ENCODE measurements around the gene HDGFL1.
A peak's percentile ranks its signal among the peaks of the same experiment; 100 is the strongest.

The HDGFL1 gene

GRCh38 chr6:22590423-22590822 is 21.1 kb downstream of the HDGFL1 start:
- ATAC-seq: no peak
- TF ChIP-seq CSDC2 (CRISPR knock-in tag; IDR thresholded peaks at IDR 0.05) (no peak), BACH2 (CRISPR knock-in tag; IDR thresholded peaks at IDR 0.05; ENCODE audit: borderline replicate concordance) (no peak), GLIS3 (CRISPR knock-in tag; IDR thresholded peaks at IDR 0.05) (0 out of 2 replicates have a peak, but pooled peaks have one; percentile 82), TCF4 (CRISPR knock-in tag; IDR thresholded peaks at IDR 0.05; ENCODE audit: borderline replicate concordance) (peak; percentile 92), ARNTL (CRISPR knock-in tag; IDR thresholded peaks at IDR 0.05; ENCODE audit: borderline replicate concordance, low read depth) (peak; percentile 31; the same call in 1 of the 2 replicates), ISL1 (CRISPR knock-in tag; IDR thresholded peaks at IDR 0.05) (peak; percentile 89), SNAI2 (CRISPR knock-in tag; IDR thresholded peaks at IDR 0.05) (no peak; the same call in 1 of the 2 replicates)
- TF ChIP-seq, protein P1, sequence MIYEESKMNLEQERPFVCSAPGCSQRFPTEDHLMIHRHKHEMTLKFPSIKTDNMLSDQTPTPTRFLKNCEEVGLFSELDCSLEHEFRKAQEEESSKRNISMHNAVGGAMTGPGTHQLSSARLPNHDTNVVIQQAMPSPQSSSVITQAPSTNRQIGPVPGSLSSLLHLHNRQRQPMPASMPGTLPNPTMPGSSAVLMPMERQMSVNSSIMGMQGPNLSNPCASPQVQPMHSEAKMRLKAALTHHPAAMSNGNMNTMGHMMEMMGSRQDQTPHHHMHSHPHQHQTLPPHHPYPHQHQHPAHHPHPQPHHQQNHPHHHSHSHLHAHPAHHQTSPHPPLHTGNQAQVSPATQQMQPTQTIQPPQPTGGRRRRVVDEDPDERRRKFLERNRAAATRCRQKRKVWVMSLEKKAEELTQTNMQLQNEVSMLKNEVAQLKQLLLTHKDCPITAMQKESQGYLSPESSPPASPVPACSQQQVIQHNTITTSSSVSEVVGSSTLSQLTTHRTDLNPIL (CRISPR knock-in tag; IDR thresholded peaks at IDR 0.05; ENCODE audit: low read depth): peak; percentile 47; the same call in 1 of the 2 replicates
- TF ChIP-seq, protein P2, sequence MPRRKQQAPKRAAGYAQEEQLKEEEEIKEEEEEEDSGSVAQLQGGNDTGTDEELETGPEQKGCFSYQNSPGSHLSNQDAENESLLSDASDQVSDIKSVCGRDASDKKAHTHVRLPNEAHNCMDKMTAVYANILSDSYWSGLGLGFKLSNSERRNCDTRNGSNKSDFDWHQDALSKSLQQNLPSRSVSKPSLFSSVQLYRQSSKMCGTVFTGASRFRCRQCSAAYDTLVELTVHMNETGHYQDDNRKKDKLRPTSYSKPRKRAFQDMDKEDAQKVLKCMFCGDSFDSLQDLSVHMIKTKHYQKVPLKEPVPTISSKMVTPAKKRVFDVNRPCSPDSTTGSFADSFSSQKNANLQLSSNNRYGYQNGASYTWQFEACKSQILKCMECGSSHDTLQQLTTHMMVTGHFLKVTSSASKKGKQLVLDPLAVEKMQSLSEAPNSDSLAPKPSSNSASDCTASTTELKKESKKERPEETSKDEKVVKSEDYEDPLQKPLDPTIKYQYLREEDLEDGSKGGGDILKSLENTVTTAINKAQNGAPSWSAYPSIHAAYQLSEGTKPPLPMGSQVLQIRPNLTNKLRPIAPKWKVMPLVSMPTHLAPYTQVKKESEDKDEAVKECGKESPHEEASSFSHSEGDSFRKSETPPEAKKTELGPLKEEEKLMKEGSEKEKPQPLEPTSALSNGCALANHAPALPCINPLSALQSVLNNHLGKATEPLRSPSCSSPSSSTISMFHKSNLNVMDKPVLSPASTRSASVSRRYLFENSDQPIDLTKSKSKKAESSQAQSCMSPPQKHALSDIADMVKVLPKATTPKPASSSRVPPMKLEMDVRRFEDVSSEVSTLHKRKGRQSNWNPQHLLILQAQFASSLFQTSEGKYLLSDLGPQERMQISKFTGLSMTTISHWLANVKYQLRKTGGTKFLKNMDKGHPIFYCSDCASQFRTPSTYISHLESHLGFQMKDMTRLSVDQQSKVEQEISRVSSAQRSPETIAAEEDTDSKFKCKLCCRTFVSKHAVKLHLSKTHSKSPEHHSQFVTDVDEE (CRISPR knock-in tag; IDR thresholded peaks at IDR 0.05): peak; percentile 96

DNA sequence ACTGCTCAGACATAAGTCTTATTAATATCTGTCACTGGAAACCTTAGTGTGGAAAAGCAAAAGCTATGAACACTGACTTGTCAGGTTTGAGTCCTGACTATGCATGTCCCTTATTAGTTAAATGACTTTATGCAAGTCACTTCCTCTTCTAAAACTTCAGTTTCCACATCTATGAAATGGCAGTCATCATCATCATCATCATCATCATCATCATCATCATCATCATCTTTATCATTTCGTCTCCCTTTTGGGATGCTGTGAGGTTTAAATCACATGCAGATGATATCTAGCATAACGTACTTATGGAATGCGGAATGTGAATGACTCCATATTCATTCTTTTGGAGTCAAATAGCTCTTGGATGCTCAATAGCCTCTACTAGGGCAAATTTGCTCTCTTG is 24.5 kb downstream of the HDGFL1 start:
- no peak for ATAC-seq
- TF ChIP-seq CSRNP3 (CRISPR knock-in tag; IDR thresholded peaks at IDR 0.05): no peak
- no peak for TF ChIP-seq ZFP3 (CRISPR knock-in tag; IDR thresholded peaks at IDR 0.05)
- no peak for TF ChIP-seq OSR1 (CRISPR knock-in tag; IDR thresholded peaks at IDR 0.05)
- no peak for TF ChIP-seq CSDC2 (CRISPR knock-in tag; IDR thresholded peaks at IDR 0.05)
- no peak for TF ChIP-seq BACH2 (CRISPR knock-in tag; IDR thresholded peaks at IDR 0.05; ENCODE audit: borderline replicate concordance)
- TF ChIP-seq ZC3H10 (CRISPR knock-in tag; IDR thresholded peaks at IDR 0.05): no peak
- TF ChIP-seq ZNF70 (CRISPR knock-in tag; IDR thresholded peaks at IDR 0.05): no peak

DNA sequence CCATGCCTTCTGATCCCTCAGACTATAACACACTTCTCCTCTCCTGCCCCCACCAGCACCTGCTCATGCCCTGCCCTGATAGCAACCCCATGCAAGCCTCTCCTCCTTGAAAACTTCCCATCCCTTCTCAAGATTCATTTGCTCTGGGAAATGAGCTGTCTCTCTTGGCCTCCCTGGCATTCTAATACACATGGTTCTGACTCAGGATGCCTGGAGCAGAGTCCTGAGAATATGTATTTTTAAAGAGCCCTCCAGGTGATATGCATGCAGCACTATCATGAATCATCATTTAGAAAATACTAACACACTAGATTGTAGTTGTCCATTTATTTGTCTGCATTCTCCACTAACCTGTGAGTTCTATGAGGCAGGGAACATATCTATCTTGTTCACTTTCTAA is 26.6 kb downstream of the HDGFL1 start:
- TF ChIP-seq ZFP30 (CRISPR knock-in tag; IDR thresholded peaks at IDR 0.05) (no peak), ESRRG (CRISPR knock-in tag; IDR thresholded peaks at IDR 0.05) (no peak), OSR1 (CRISPR knock-in tag; IDR thresholded peaks at IDR 0.05) (no peak), SNAI2 (CRISPR knock-in tag; IDR thresholded peaks at IDR 0.05) (no peak), POU6F1 (CRISPR knock-in tag; IDR thresholded peaks at IDR 0.05; ENCODE audit: borderline replicate concordance, low read depth) (no peak), TCF4 (CRISPR knock-in tag; IDR thresholded peaks at IDR 0.05; ENCODE audit: borderline replicate concordance) (no peak), CSRNP3 (CRISPR knock-in tag; IDR thresholded peaks at IDR 0.05) (no peak), ISL1 (CRISPR knock-in tag; IDR thresholded peaks at IDR 0.05) (no peak), ZNF70 (CRISPR knock-in tag; IDR thresholded peaks at IDR 0.05) (no peak), ZNF8 (CRISPR knock-in tag; IDR thresholded peaks at IDR 0.05) (no peak), ZFP3 (CRISPR knock-in tag; IDR thresholded peaks at IDR 0.05) (no peak), ZNF565 (CRISPR knock-in tag; conservative IDR thresholded peaks at IDR 0.05; ENCODE audit: low read depth) (no peak), ARNTL (CRISPR knock-in tag; IDR thresholded peaks at IDR 0.05; ENCODE audit: borderline replicate concordance, low read depth) (no peak), CSDC2 (CRISPR knock-in tag; IDR thresholded peaks at IDR 0.05) (no peak), PATZ1 (CRISPR knock-in tag; IDR thresholded peaks at IDR 0.05; ENCODE audit: borderline replicate concordance) (no peak), PPARA (CRISPR knock-in tag; IDR thresholded peaks at IDR 0.05; ENCODE audit: borderline replicate concordance) (no peak), TOX (CRISPR knock-in tag; IDR thresholded peaks at IDR 0.05; ENCODE audit: borderline replicate concordance) (no peak)
- TF ChIP-seq, protein P1 (CRISPR knock-in tag; IDR thresholded peaks at IDR 0.05; ENCODE audit: low read depth): no peak
- ATAC-seq: no peak

All from SK-N-SH treated with all-trans-retinoic acid at 6 μM for 48 hours (cell line).